Body of pancreas (tissue), 4 donors: ENCODE data around the gene AMBRA1. TPM values are rescaled to one million over a fixed set of nuclear protein-coding genes. Genes with fewer than 3 reads are reported as not detected.

ENCODE experiments used
- ATAC-seq: fragments of 150-250 bp; one replicate; pipeline ENCODE4 v1.9.1; 2016
- DNase-seq, 4 donors: peaks; one replicate each; pipeline ENCODE4 v3.0.0-alpha.2; 2019
- H3K27ac ChIP-seq, 4 donors: fragments of 200-600 bp; sonication (generic); 1 replicate in 3 of 4; 2 replicates in 1 of 4; pipeline versions ENCODE4 v1.5.1 to v1.6.1; 2016 to 2019; ENCODE audit warnings: mild to moderate bottlenecking in 1 of 4, mixed read lengths in 1 of 4, moderate library complexity in 1 of 4
- H3K27me3 ChIP-seq, 2 donors: fragments of 200-600 bp; sonication (generic); one replicate each; pipeline ENCODE4 v1.6.0; 2016; ENCODE audit warnings: mild to moderate bottlenecking in 1 of 2
- H3K36me3 ChIP-seq, 2 donors: fragments of 200-600 bp; sonication (generic); replicated peaks in 1 of 2; 2 replicates each; pipeline ENCODE4 v1.5.1; 2016; ENCODE audit warnings: low read depth in 2 of 2; ENCODE audit not compliant: insufficient read depth in 1 of 2
- H3K4me1 ChIP-seq: fragments of 200-600 bp; sonication (generic); one replicate; pipeline ENCODE4 v1.6.0; 2016
- H3K4me3 ChIP-seq, 2 donors: fragments of 200-600 bp; sonication (generic); 1 replicate in 1 of 2; 2 replicates in 1 of 2; pipeline ENCODE4 v1.5.1; 2016 to 2019
- H3K9me3 ChIP-seq, 3 donors: fragments of 200-600 bp; sonication (generic); 1 replicate in 2 of 3; 2 replicates in 1 of 3; pipeline ENCODE4 v1.5.1; 2016
- CTCF ChIP-seq, 7 experiments: fragments of 450-650 bp in 4 of 7; fragments of 200-600 bp in 3 of 7; sonication (generic) in 3 of 7; IDR thresholded peaks; one replicate each; pipeline ENCODE4 v1.5.1; 2016 to 2019; ENCODE audit warnings: antibody characterized with exemption in 7 of 7
- POLR2A ChIP-seq, 3 donors: fragments of 450-650 bp; IDR thresholded peaks; one replicate each; pipeline ENCODE4 v1.6.1; 2016; ENCODE audit warnings: antibody characterized with exemption in 3 of 3, mild to moderate bottlenecking in 2 of 3
- WGBS, 2 donors: methylation state at CpG; one replicate each; pipeline ENCODE4 v1.1.5; 2017; 5-methylcytosine and 5-hydroxymethylcytosine counted together
- intact Hi-C: fragments of 100-400 bp; cut with DNase I; formaldehyde crosslinking; loops from one replicate; pipeline ENCODE4 v1.15.1; 2023
- total RNA-seq, 2 donors: library from RNA; depleted of rRNA; stranded (reverse); fragments of >200 nt; gene quantifications; one replicate each; pipeline ENCODE4 v1.1.0, GENCODE V29; 2016

AMBRA1 gene
- total RNA-seq, 2 donors from 2014 or later: 17.6 to 43.2 TPM

GRCh38 chr11:46477136-46477535 lies 116.7 kb downstream of the AMBRA1 start:
- WGBS, 2 donors: 100% methylated on average over 1 of the region's 1 CpG
- H3K9me3 ChIP-seq: no peaks in the 10 kb centered on the region
- ATAC-seq (no peak), DNase-seq (no peak)
- no peaks in the 10 kb centered on the region for H3K36me3 ChIP-seq
- peaks cover 11% of the 10 kb centered on the region for H3K4me1 ChIP-seq
- H3K27me3 ChIP-seq: no peaks in the 10 kb centered on the region
- TF ChIP-seq POLR2A (IDR thresholded peaks at IDR 0.05) (no peak), CTCF (IDR thresholded peaks at IDR 0.05) (no peak)
- intact Hi-C loops: no loop called here
- H3K27ac ChIP-seq: no peak overlapping the region
- H3K4me3 ChIP-seq: no peak overlapping the region

DNA sequence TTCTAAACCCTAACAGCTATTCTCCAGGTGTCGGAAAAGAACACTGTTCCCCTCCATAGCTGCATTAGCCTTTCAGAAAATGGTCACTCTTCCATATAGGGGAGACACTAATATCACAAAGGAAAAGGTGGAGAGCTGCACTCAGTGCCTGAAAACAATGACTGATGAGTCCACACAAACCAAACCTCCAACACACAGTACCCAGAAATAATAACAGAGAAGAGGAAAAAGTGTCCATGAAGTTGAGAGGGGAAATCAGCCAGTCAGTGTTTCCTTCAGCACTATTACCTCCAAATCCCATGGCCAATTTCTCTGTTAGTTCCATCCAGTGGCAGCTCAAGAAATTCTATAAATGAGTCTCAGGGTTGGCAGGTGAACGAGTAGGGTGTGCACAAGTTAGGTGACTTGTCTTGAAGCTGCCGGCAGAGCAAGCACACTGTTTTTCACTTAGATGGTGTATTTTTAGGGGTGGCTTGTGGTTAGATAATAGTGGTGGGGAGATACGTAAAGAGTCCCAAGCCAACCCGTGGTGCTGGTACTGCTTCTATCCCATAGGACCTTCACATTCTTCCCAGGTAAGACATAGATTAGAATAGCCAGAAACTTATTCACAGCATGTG lies 117.8 kb downstream of the AMBRA1 start:
- no peaks in the 10 kb centered on the region for H3K9me3 ChIP-seq
- H3K4me3 ChIP-seq: no peak overlapping the region
- no peaks in the 10 kb centered on the region for H3K27me3 ChIP-seq
- 80 to 89% methylated on average over 5 of the region's 5 CpGs for WGBS, 2 donors
- no peak for ATAC-seq
- no peak for TF ChIP-seq POLR2A (IDR thresholded peaks at IDR 0.05)
- TF ChIP-seq CTCF (IDR thresholded peaks at IDR 0.05): no peak
- intact Hi-C loops: no loop called here
- DNase-seq: no peak
- H3K27ac ChIP-seq: no peak overlapping the region
- no peaks in the 10 kb centered on the region for H3K36me3 ChIP-seq
- peaks cover 13% of the 10 kb centered on the region for H3K4me1 ChIP-seq

DNA sequence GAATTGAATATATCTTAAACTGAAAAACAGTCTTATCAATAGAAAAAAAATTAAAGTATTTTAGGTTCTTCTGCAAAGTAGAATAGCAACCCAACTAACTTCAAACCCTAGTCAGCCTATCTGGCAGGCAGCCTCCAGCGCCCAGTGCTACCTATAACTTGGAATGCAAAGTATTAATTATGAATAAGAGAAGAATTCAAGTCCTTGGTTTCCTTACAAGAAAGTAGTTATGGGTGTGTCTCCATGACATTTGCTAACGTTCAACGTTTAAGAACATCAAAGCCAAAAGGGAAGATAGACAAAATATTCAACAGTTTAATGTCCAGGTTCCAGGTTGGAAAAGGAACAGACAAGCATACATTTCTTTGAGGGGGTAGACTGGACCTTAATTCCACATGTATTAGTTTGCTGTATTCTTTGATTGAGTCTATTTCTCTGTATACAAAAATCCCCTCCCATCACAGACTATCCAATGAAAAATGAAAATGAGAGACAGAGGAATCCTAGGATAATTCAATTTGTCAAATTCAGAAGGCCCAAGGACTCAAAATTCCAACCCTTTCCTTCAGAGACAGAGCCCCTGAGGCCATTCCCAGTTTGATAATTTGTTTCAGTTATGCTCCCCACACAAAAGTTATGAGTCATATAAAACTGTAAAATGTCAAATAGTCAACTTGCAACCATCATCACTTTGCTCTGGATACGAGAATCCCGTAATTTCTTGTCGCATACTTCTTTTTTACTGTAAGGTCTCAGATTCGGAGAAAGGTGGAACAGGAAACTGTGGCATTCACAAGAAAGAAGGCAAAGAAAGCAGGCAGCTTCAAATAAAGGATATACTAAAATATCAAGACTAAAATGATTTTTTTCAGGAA lies 118.5 kb downstream of the AMBRA1 start:
- intact Hi-C loops: no loop called here
- ATAC-seq (no peak), DNase-seq (no peak)
- Histone ChIP-seq H3K27ac (no peak overlapping the region), H3K36me3 (no peaks in the 10 kb centered on the region), H3K9me3 (no peaks in the 10 kb centered on the region), H3K27me3 (no peaks in the 10 kb centered on the region), H3K4me3 (no peak overlapping the region), H3K4me1 (peaks cover 13% of the 10 kb centered on the region)
- WGBS, 2 donors: 83 to 86% methylated on average over 7 of the region's 7 CpGs
- TF ChIP-seq CTCF (IDR thresholded peaks at IDR 0.05): no peak
- no peak for TF ChIP-seq POLR2A (IDR thresholded peaks at IDR 0.05)

DNA sequence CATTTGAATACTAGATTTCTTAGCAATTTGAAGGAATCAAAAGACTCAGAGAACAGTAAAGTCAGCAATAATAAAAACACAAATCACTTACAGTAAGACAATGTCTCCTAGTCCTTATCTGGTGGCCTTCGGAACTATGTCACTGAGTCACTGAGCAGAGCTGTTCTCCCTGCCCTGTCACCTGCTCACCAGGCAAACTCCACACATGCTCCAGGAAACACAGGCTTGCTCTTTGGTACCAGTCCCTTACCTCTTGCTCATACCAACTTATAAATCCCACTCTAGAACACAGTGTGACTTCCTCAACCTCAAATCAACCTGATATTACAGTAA lies 121.2 kb downstream of the AMBRA1 start:
- H3K4me3 ChIP-seq: no peak overlapping the region
- H3K4me1 ChIP-seq: peaks cover 13% of the 10 kb centered on the region
- no peaks in the 10 kb centered on the region for H3K9me3 ChIP-seq
- peak; percentile 29 to 59 (median 39) for DNase-seq
- intact Hi-C loops: no loop called here
- peak; percentile 84 for ATAC-seq
- H3K27ac ChIP-seq: peak overlapping the region in 1 of 4 donors; percentile 40
- no peaks in the 10 kb centered on the region for H3K27me3 ChIP-seq
- no peaks in the 10 kb centered on the region for H3K36me3 ChIP-seq
- WGBS, 2 donors: 18% methylated on average over 1 of the region's 1 CpG
- TF ChIP-seq CTCF (IDR thresholded peaks at IDR 0.05) (no peak), POLR2A (IDR thresholded peaks at IDR 0.05) (no peak)
